Right forelimb (tissue), 1 donor: ENCODE data around the gene SEPHS1.
"Not testable (repeated sequence)": the region's sequence is repeated elsewhere in the genome, so short reads cannot be mapped to it uniquely, and the experiment has no call there.

Source experiments
- DNase-seq: peaks from one replicate; pipeline ENCODE4 v3.0.0-alpha.2; 2018

SEPHS1 gene

GRCh38 chr10:13276749-13277365 lies 71.2 kb downstream of the SEPHS1 start:
- DNase-seq: no peak

GRCh38 chr10:13276146-13276545 lies 71.9 kb downstream of the SEPHS1 start:
- not testable (repeated sequence) for DNase-seq

GRCh38 chr10:13272164-13272571 lies 75.9 kb downstream of the SEPHS1 start:
- DNase-seq: peak; percentile 82

GRCh38 chr10:13271552-13272163 lies 76.4 kb downstream of the SEPHS1 start:
- DNase-seq: no peak

GRCh38 chr10:13270877-13271551 lies 77.1 kb downstream of the SEPHS1 start:
- DNase-seq: no peak

GRCh38 chr10:13268841-13269240 lies 79.3 kb downstream of the SEPHS1 start:
- DNase-seq: no peak

- no peak for DNase-seq
Measured at GRCh38 chr10:13268310-13268709, 79.8 kb downstream of the SEPHS1 start.
